Neural crest cell (in vitro differentiated cells): ENCODE data around the gene MAP2K6. TPM values are rescaled to one million over a fixed set of nuclear protein-coding genes. Genes with fewer than 3 reads are reported as not detected.

Experiments used
- DNase-seq: peaks from one replicate; pipeline ENCODE4 v3.0.0; 2021; ENCODE audit warnings: low read depth, mixed read lengths, low spot score
- H3K27ac Mint-ChIP-seq: one replicate; pipeline ENCODE4 v1.8.0; 2021; ENCODE audit warnings: mild to moderate bottlenecking, mixed read lengths; ENCODE audit not compliant: unreplicated experiment
- H3K27me3 Mint-ChIP-seq: 2 replicates; pipeline ENCODE4 v1.8.0; 2021; ENCODE audit warnings: low read depth, mild to moderate bottlenecking, mixed read lengths
- H3K36me3 Mint-ChIP-seq: 2 replicates; pipeline ENCODE4 v1.8.0; 2021; ENCODE audit warnings: low read depth, mild to moderate bottlenecking, mixed read lengths
- H3K4me1 Mint-ChIP-seq: 2 replicates; pipeline ENCODE4 v1.8.0; 2021; ENCODE audit warnings: mixed read lengths
- H3K4me3 Mint-ChIP-seq: one replicate; pipeline ENCODE4 v1.8.0; 2021; ENCODE audit warnings: mild to moderate bottlenecking, mixed read lengths
- H3K9me3 Mint-ChIP-seq: 2 replicates; pipeline ENCODE4 v1.8.0; 2021; ENCODE audit warnings: mixed read lengths
- total RNA-seq: library from RNA; stranded (reverse); gene quantifications from 2 replicates; pipeline ENCODE4 v1.2.1, GENCODE V29; 2021
- TF ChIP-seq, protein P1 (sequence below): fragments of 200-600 bp; sonication (generic); conservative IDR thresholded peaks from 2 replicates; pipeline ENCODE4 v1.5.0; 2021; ENCODE audit warnings: antibody characterized with exemption, mild to moderate bottlenecking

Gene MAP2K6
- total RNA-seq, 1 donor from 2014 or later: 45.4 TPM

DNA sequence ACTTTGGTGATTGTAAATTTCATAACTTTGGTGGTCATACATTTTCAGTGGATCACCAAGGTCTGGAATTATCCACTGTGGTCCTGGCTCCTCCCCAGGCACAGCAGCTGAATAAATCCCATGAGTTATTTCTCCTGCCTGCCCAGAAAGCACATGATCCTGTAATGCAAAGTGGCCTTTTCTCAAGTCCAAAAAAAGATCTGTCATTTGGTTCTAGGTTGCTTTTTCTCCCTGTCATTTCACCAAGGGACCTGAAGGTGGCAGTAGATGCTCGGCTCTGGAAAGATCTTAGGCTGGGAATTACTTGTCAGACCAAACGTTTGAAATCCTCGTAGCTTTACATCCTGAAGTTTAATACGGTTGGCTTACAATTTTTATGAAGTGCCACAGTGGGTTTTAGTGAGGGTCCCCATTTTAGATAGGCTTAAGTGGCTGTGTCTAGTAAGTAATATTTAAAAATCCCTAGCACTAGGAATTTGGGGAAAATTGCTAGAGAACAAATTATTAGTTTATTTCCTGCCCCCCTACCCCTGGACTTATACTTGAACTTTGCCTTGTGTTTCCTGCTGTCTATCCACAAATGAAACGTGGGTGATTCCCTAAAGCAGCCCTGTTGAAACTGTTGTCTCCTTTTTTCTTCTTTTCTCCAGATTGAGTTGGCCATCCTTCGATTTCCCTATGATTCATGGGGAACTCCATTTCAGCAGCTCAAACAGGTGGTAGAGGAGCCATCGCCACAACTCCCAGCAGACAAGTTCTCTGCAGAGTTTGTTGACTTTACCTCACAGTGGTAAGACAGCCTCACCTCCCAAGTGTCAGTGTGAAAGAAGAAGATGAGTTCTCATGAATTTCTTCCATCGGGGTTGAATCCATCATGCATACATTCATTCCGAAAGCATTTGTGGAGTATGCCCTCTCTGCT, 111.7 kb downstream of the MAP2K6 start:
- H3K4me3 Mint-ChIP-seq: no peak overlapping the region
- H3K4me1 Mint-ChIP-seq: peaks cover 8% of the 10 kb centered on the region
- no peak overlapping the region for H3K27ac Mint-ChIP-seq
- H3K36me3 Mint-ChIP-seq: peaks cover 42% of the 10 kb centered on the region
- H3K9me3 Mint-ChIP-seq: peaks cover 2% of the 10 kb centered on the region
- TF ChIP-seq, protein P1, sequence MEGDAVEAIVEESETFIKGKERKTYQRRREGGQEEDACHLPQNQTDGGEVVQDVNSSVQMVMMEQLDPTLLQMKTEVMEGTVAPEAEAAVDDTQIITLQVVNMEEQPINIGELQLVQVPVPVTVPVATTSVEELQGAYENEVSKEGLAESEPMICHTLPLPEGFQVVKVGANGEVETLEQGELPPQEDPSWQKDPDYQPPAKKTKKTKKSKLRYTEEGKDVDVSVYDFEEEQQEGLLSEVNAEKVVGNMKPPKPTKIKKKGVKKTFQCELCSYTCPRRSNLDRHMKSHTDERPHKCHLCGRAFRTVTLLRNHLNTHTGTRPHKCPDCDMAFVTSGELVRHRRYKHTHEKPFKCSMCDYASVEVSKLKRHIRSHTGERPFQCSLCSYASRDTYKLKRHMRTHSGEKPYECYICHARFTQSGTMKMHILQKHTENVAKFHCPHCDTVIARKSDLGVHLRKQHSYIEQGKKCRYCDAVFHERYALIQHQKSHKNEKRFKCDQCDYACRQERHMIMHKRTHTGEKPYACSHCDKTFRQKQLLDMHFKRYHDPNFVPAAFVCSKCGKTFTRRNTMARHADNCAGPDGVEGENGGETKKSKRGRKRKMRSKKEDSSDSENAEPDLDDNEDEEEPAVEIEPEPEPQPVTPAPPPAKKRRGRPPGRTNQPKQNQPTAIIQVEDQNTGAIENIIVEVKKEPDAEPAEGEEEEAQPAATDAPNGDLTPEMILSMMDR: peak; percentile 87
- no peaks in the 10 kb centered on the region for H3K27me3 Mint-ChIP-seq
- peak; percentile 36 for DNase-seq

DNA sequence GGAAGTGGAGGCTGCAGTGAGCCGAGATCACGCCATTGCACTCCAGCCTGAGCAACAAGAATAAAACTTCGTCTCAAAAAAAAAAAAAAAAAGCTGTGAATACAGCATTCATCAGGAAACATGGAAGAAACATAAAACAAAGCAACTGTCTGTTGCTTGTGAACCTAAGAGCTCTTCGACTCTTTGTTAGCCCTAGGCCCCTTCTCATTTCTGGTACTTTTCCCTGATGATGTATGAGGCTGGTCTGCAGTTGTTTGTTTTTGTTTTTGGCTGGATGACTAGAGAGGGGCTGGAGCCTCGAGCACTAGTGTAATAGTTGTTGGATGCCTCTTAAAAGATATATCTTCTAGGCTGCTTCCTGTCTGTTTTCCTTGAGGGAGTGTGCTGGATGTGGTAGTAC, 113.5 kb downstream of the MAP2K6 start:
- no peak for DNase-seq
- peaks cover 7% of the 10 kb centered on the region for H3K4me1 Mint-ChIP-seq
- H3K36me3 Mint-ChIP-seq: peaks cover 41% of the 10 kb centered on the region
- no peaks in the 10 kb centered on the region for H3K27me3 Mint-ChIP-seq
- H3K9me3 Mint-ChIP-seq: peaks cover 2% of the 10 kb centered on the region
- peak overlapping the region; percentile 65 for H3K27ac Mint-ChIP-seq
- TF ChIP-seq, protein P1: no peak
- no peak overlapping the region for H3K4me3 Mint-ChIP-seq

DNA sequence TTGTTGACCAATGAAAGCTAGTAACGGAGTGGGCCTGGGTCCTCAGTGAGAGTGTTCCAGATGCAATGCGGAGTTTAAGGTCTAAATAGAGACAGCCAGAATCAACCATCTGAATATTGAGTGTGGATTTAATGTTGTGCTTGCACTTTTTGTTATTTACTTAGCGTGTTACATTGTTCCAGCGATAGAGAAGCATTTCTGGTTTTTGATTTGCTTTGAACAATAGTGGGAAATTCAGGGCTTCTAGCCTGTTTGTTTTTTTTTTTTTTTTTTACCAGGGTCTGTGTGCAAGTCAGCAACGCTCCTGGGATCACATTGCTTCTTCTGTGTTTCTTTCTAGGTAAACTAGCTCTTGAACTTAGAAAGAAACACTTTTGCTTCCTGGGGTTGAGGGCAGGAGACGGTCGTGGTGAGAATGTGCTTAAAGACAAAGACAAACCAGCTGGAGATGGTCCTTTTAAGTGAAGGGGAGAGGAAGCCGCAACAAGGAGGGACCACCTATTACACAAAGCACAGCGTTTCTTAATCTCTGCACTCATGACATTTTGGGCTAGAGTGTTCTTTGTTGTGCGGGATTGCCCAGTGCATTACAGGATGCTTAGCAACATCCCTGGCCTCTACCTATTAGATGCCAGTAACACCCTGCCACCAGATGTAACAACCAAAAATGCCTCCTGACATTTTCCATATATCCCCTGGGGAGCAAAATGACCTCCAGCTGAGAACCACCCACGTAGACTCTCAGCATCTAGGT, 119.2 kb downstream of the MAP2K6 start:
- H3K4me3 Mint-ChIP-seq: no peak overlapping the region
- no peaks in the 10 kb centered on the region for H3K9me3 Mint-ChIP-seq
- peak overlapping the region; percentile 82 for H3K27ac Mint-ChIP-seq
- H3K4me1 Mint-ChIP-seq: no peaks in the 10 kb centered on the region
- no peak for DNase-seq
- TF ChIP-seq, protein P1: no peak
- peaks cover 18% of the 10 kb centered on the region for H3K36me3 Mint-ChIP-seq
- no peaks in the 10 kb centered on the region for H3K27me3 Mint-ChIP-seq

DNA sequence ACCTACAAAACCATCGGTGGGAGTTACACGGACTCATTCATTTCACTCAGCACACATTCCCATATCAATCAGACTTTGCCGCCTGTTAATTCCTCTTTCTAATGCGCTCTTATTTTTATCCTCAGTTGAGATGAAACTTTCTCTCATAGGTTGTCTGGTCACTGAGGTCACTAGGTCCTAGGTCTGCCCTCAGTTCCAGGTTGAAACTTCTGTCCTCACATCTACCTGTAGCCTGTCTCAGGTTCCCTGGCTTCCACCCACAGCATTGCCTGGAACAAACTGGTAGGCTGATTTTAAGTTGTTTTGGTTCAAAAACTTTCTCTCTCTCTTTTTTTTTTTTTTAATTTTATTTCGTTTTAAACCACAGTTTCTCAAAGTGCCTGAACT, 119.7 kb downstream of the MAP2K6 start:
- TF ChIP-seq, protein P1: no peak
- no peak overlapping the region for H3K4me3 Mint-ChIP-seq
- peak overlapping the region; percentile 82 for H3K27ac Mint-ChIP-seq
- no peaks in the 10 kb centered on the region for H3K27me3 Mint-ChIP-seq
- no peaks in the 10 kb centered on the region for H3K9me3 Mint-ChIP-seq
- DNase-seq: no peak
- H3K36me3 Mint-ChIP-seq: peaks cover 18% of the 10 kb centered on the region
- H3K4me1 Mint-ChIP-seq: no peaks in the 10 kb centered on the region

DNA sequence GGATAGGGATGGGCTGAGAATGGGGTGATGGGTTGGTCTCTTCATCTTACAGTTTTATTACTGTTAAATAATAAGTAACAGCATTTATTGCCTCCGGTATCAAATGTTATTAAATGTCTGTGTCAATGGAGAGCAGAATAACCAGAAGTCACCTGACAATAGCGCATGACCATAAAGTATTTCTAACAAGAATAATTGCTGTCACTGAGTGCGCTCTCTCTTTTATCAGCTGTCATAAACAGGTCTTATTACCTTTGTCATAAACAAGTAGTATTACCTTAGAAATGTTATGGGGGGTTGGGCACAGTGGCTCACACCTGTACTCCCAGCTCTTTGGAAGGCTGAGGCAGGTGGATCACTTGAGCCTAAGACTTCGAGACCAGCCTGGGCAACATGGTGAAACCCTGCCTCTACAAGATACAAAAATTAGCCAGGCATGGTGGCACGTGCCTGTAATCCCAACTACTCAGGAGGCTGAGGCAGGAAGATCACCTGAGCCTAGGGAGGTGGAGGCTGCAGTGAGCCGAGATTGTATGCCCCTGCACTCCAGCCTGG, 120.6 kb downstream of the MAP2K6 start:
- Mint-ChIP-seq H3K27ac (no peak overlapping the region), H3K36me3 (peaks cover 18% of the 10 kb centered on the region), H3K9me3 (no peaks in the 10 kb centered on the region), H3K4me1 (no peaks in the 10 kb centered on the region), H3K4me3 (no peak overlapping the region), H3K27me3 (no peaks in the 10 kb centered on the region)
- TF ChIP-seq, protein P1: no peak
- DNase-seq: no peak
